ENCODE results near the gene UCHL3. TPM values are rescaled to one million over a fixed set of nuclear protein-coding genes. Genes with fewer than 3 reads are reported as not detected.

The UCHL3 gene
- total and polyA plus RNA-seq, 10 of the 15 experiments (the other 5 are each of a cell fraction or from before 2014, with no cell fraction given), result 52.5 to 179 (median 104) TPM

DNA sequence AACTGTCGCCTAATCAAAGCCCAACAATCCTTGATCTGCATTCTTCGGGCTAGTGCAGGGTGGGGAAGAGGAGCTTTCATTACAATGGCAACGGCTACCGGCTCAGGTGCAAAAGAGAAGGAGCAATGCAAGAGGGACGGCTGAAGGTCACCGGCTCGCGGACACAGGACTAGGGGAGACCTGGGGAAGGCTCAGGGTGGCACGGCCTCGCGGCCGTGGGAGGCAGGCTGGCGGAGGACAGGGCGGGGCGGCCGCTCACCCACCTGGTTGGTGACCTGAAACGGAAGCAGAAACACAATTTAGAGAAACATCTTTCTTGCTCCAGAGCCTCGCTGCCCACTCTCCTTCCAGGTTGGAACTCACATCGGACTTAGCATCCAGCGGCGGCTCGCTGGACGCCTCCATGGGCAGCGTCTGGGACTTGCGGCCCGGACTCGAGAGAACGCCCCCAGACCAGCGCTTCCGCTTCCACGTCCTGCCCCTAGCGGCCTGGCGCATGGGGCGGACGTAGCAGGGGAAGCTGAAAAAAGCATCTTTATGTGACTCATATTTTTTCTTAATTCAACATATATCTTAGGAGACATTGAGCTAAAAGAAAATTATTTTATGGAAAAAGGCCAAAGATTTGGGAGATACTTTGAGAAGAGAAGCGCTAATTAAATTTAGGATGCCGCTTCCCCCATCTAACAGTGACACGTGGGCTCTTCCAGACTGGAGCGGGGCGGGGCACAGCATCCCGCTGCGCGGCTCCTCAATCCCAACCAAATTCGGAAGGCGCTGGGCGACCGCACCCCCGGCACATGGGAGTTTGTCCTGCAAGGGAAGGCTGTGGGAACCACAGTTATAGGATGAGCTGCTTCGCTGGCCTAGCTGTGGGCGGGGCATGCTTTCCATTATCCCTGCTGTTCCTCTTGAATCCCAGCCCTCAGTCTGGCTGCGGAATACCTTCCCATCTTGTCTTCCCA lies 11.9 kb upstream of the UCHL3 start, which contains the start of gene COMMD6 (continued):
- TF ChIP-seq GABPA (IDR thresholded peaks at IDR 0.05; ENCODE audit: low read depth) (peak; percentile 69), SRF (IDR thresholded peaks at IDR 0.05; ENCODE audit: low read depth in 2 of 2, low read length in 2 of 2) (no peak), TBL1XR1 (IDR thresholded peaks at IDR 0.05; ENCODE audit: low read depth, low read length) (0 out of 2 replicates have a peak, but pooled peaks have one; percentile 19), BCLAF1 (IDR thresholded peaks at IDR 0.05) (peak; percentile 96), SMARCA5 (IDR thresholded peaks at IDR 0.05) (0 out of 2 replicates have a peak, but pooled peaks have one; percentile 10), SUPT20H (IDR thresholded peaks at IDR 0.05; ENCODE audit: borderline replicate concordance, control insufficient read depth, low read depth, low read length) (no peak), RELA (IDR thresholded peaks at IDR 0.05; ENCODE audit: borderline replicate concordance, partially characterized antibody) (peak; percentile 52), NR2C2 (IDR thresholded peaks at IDR 0.05; ENCODE audit: borderline replicate concordance, control insufficient read depth, insufficient read length, low read depth) (no peak), ZNF384 (IDR thresholded peaks at IDR 0.05; ENCODE audit: borderline replicate concordance, low read depth, low read length) (no peak)
- TF ChIP-seq, protein P1, sequence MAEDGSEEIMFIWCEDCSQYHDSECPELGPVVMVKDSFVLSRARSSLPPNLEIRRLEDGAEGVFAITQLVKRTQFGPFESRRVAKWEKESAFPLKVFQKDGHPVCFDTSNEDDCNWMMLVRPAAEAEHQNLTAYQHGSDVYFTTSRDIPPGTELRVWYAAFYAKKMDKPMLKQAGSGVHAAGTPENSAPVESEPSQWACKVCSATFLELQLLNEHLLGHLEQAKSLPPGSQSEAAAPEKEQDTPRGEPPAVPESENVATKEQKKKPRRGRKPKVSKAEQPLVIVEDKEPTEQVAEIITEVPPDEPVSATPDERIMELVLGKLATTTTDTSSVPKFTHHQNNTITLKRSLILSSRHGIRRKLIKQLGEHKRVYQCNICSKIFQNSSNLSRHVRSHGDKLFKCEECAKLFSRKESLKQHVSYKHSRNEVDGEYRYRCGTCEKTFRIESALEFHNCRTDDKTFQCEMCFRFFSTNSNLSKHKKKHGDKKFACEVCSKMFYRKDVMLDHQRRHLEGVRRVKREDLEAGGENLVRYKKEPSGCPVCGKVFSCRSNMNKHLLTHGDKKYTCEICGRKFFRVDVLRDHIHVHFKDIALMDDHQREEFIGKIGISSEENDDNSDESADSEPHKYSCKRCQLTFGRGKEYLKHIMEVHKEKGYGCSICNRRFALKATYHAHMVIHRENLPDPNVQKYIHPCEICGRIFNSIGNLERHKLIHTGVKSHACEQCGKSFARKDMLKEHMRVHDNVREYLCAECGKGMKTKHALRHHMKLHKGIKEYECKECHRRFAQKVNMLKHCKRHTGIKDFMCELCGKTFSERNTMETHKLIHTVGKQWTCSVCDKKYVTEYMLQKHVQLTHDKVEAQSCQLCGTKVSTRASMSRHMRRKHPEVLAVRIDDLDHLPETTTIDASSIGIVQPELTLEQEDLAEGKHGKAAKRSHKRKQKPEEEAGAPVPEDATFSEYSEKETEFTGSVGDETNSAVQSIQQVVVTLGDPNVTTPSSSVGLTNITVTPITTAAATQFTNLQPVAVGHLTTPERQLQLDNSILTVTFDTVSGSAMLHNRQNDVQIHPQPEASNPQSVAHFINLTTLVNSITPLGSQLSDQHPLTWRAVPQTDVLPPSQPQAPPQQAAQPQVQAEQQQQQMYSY (CRISPR knock-in tag; IDR thresholded peaks at IDR 0.05), result no peak
